ENCODE data around the gene ZNF524. TPM values are rescaled to one million over a fixed set of nuclear protein-coding genes. Genes with fewer than 3 reads are reported as not detected.
"Not testable (repeated sequence)": the region's sequence is repeated elsewhere in the genome, so short reads cannot be mapped to it uniquely, and the experiment has no call there.

Gene ZNF524
- polyA plus RNA-seq, 1 experiment = 7.8 TPM

- H3K27me3 ChIP-seq (ENCODE audit: control insufficient read depth, insufficient read depth, low read length) = peaks cover 6% of the 10 kb centered on the region; the same call in 1 of the 2 replicates
- CTCF ChIA-PET = no interaction called here
- POLR2A ChIA-PET = no interaction called here
- no peak overlapping the region for H3K4me3 ChIP-seq (ENCODE audit: low read depth, low read length)
- H3K36me3 ChIP-seq (ENCODE audit: control insufficient read depth, insufficient read depth, low read length) = no peaks in the 10 kb centered on the region
- DNase-seq (ENCODE audit: low read depth) = no peak
- no peak for TF ChIP-seq CTCF (IDR thresholded peaks at IDR 0.05; ENCODE audit: insufficient read depth, low read depth, low read length)
These were observed 33.3 kb upstream of the ZNF524 start for GRCh38 chr19:55566823-55567222.

- ChIA-PET CTCF (no interaction called here), POLR2A (no interaction called here)
These were observed 32.3 kb upstream of the ZNF524 start for GRCh38 chr19:55567708-55568328.

GRCh38 chr19:55569477-55569876, 30.6 kb upstream of the ZNF524 start:
- POLR2A ChIA-PET; DNase-seq (ENCODE audit: low read depth); H3K4me3 ChIP-seq (ENCODE audit: low read depth, low read length); H3K36me3 ChIP-seq (ENCODE audit: control insufficient read depth, insufficient read depth, low read length); CTCF ChIA-PET; H3K27me3 ChIP-seq (ENCODE audit: control insufficient read depth, insufficient read depth, low read length): not testable (repeated sequence)

More at GRCh38 chr19:55567708-55568328, 32.3 kb upstream of the ZNF524 start:
- TF ChIP-seq CTCF (IDR thresholded peaks at IDR 0.05; ENCODE audit: insufficient read depth, low read depth, low read length) = no peak
- DNase-seq (ENCODE audit: low read depth) = no peak
- Histone ChIP-seq H3K4me3 (ENCODE audit: low read depth, low read length) (no peak overlapping the region), H3K27me3 (ENCODE audit: control insufficient read depth, insufficient read depth, low read length) (peaks cover 6% of the 10 kb centered on the region; the same call in 1 of the 2 replicates), H3K36me3 (ENCODE audit: control insufficient read depth, insufficient read depth, low read length) (no peaks in the 10 kb centered on the region)

GRCh38 chr19:55573929-55574328, 26.2 kb upstream of the ZNF524 start:
- H3K4me3 ChIP-seq (ENCODE audit: low read depth, low read length); H3K36me3 ChIP-seq (ENCODE audit: control insufficient read depth, insufficient read depth, low read length); H3K27me3 ChIP-seq (ENCODE audit: control insufficient read depth, insufficient read depth, low read length); POLR2A ChIA-PET; DNase-seq (ENCODE audit: low read depth): not testable (repeated sequence)
- CTCF ChIA-PET = interaction anchor here (1.1 to 1.2 kb wide), 2 partner anchors 32 to 70 kb away, joined by 3 read pairs; partner anchors contain the start of gene ZNF865

- POLR2A ChIA-PET = interaction anchor here (0.7 kb wide), 1 partner anchor 30 kb away, joined by 7 read pairs; no protein-coding TSS in a partner anchor
- peaks cover 3% of the 10 kb centered on the region for H3K36me3 ChIP-seq (ENCODE audit: control insufficient read depth, insufficient read depth, low read length)
- TF ChIP-seq CTCF (IDR thresholded peaks at IDR 0.05; ENCODE audit: insufficient read depth, low read depth, low read length) = no peak
- no peak for DNase-seq (ENCODE audit: low read depth)
- CTCF ChIA-PET = interaction anchor here (0.8 kb wide), 1 partner anchor 24 kb away, joined by 3 read pairs; no protein-coding TSS in a partner anchor
- no peak overlapping the region for H3K4me3 ChIP-seq (ENCODE audit: low read depth, low read length)
- no peaks in the 10 kb centered on the region for H3K27me3 ChIP-seq (ENCODE audit: control insufficient read depth, insufficient read depth, low read length)
These were observed 23.3 kb upstream of the ZNF524 start for GRCh38 chr19:55576746-55577145.

- Histone ChIP-seq H3K4me3 (ENCODE audit: low read depth, low read length) (no peak overlapping the region), H3K36me3 (ENCODE audit: control insufficient read depth, insufficient read depth, low read length) (peaks cover 3% of the 10 kb centered on the region), H3K27me3 (ENCODE audit: control insufficient read depth, insufficient read depth, low read length) (no peaks in the 10 kb centered on the region)
- ChIA-PET CTCF (no interaction called here), POLR2A (no interaction called here)
- TF ChIP-seq CTCF (IDR thresholded peaks at IDR 0.05; ENCODE audit: insufficient read depth, low read depth, low read length) = no peak
- no peak for DNase-seq (ENCODE audit: low read depth)
These were observed 21.9 kb upstream of the ZNF524 start for GRCh38 chr19:55578031-55578760.
